ENCODE data around the gene MEGF10. TPM values are rescaled to one million over a fixed set of nuclear protein-coding genes. Genes with fewer than 3 reads are reported as not detected.

The MEGF10 gene
- total and polyA plus RNA-seq, 10 donors, result 0.02 to 2.2 (median 0.22) TPM

GRCh38 chr5:127298656-127299055 is 8.1 kb downstream of the MEGF10 start:
- no peak overlapping the region for H3K4me3 ChIP-seq
- H3K36me3 ChIP-seq, result no peaks in the 10 kb centered on the region
- TF ChIP-seq CTCF (IDR thresholded peaks at IDR 0.05 in 8 of 11, conservative IDR thresholded peaks at IDR 0.05 in 3 of 11) (no peak), POLR2AphosphoS5 (IDR thresholded peaks at IDR 0.05) (no peak), POLR2A (IDR thresholded peaks at IDR 0.05) (no peak)
- H3K27me3 ChIP-seq (replicated peaks in 1 of 7), result peaks cover 0 to 18% (median 0%) of the 10 kb centered on the region in 7 donors
- no peaks in the 10 kb centered on the region for H3K4me1 ChIP-seq
- 84 to 94% (median 88%) methylated on average over 5 of the region's 5 CpGs for WGBS, 5 donors
- no peak overlapping the region for H3K27ac ChIP-seq
- intact Hi-C loops (cut with DNase I; ENCODE audit: low total_unique reads), result no loop called here
- DNase-seq, result no peak
- H3K9me3 ChIP-seq, result no peaks in the 10 kb centered on the region

DNA sequence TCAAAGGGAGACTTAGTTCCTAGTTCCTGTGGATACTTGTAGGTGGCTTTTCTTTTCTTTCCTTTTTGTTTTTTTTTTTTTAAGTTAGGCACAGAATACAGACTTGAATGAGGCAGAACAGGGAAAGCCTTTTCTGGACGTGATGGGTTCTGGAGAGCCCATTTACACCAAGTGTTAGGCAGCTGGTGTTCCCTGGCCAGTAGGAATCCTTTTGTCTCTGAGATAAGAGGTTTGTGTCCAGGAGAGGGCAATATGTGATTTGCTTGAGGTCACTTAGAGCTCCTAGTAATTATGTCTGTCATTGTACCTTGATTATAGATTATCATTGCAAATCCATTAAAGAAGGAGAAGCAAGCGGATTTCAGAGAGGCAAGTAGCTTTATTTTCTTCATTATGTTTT is 9.1 kb downstream of the MEGF10 start:
- DNase-seq, result no peak
- Histone ChIP-seq H3K27me3 (replicated peaks in 1 of 7) (peaks cover 0 to 9% (median 0%) of the 10 kb centered on the region in 7 donors), H3K27ac (no peak overlapping the region), H3K4me1 (no peaks in the 10 kb centered on the region), H3K4me3 (no peak overlapping the region), H3K36me3 (no peaks in the 10 kb centered on the region), H3K9me3 (no peaks in the 10 kb centered on the region)
- intact Hi-C loops (cut with DNase I; ENCODE audit: low total_unique reads), result no loop called here
- TF ChIP-seq CTCF (IDR thresholded peaks at IDR 0.05 in 8 of 11, conservative IDR thresholded peaks at IDR 0.05 in 3 of 11) (no peak), POLR2AphosphoS5 (IDR thresholded peaks at IDR 0.05) (no peak), POLR2A (IDR thresholded peaks at IDR 0.05) (no peak)
- 66 to 84% (median 73%) methylated on average over 2 of the region's 2 CpGs for WGBS, 5 donors

GRCh38 chr5:127302509-127302908 is 11.9 kb downstream of the MEGF10 start:
- H3K36me3 ChIP-seq, result no peaks in the 10 kb centered on the region
- H3K27me3 ChIP-seq (replicated peaks in 1 of 7), result no peaks in the 10 kb centered on the region
- no peak overlapping the region for H3K27ac ChIP-seq
- H3K9me3 ChIP-seq, result no peaks in the 10 kb centered on the region
- no peaks in the 10 kb centered on the region for H3K4me1 ChIP-seq
- H3K4me3 ChIP-seq, result no peak overlapping the region
- 79 to 91% (median 88%) methylated on average over 4 of the region's 4 CpGs for WGBS, 5 donors
- TF ChIP-seq CTCF (IDR thresholded peaks at IDR 0.05 in 8 of 11, conservative IDR thresholded peaks at IDR 0.05 in 3 of 11), result no peak
- intact Hi-C loops (cut with DNase I; ENCODE audit: low total_unique reads), result no loop called here
- no peak for DNase-seq

DNA sequence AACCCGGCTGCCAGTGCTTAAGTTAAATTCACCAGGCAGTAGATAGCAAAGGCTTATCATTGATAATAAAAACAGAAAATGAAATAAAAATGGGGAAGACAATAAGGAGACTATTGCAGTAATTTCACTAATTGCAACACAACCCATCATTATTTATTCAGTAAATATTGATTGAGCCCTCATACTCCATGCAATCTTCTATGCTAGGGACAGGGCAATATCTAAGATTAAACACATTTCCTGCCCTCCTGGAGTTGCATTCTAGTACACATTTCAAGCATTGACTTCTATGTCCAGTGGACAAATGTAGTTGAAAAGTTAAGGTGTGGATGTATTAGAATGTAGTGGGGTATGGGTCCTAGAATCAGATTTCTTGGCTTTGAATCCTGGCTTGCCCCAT is 12.8 kb downstream of the MEGF10 start:
- Histone ChIP-seq H3K27me3 (replicated peaks in 1 of 7) (no peaks in the 10 kb centered on the region), H3K27ac (no peak overlapping the region), H3K4me1 (no peaks in the 10 kb centered on the region), H3K9me3 (no peaks in the 10 kb centered on the region), H3K4me3 (no peak overlapping the region), H3K36me3 (no peaks in the 10 kb centered on the region)
- intact Hi-C loops (cut with DNase I; ENCODE audit: low total_unique reads), result no loop called here
- DNase-seq, result no peak
- 87 to 100% (median 90%) methylated on average over 1 of the region's 1 CpG for WGBS, 5 donors
- TF ChIP-seq CTCF (IDR thresholded peaks at IDR 0.05 in 8 of 11, conservative IDR thresholded peaks at IDR 0.05 in 3 of 11) (no peak), POLR2AphosphoS5 (IDR thresholded peaks at IDR 0.05) (no peak), POLR2A (IDR thresholded peaks at IDR 0.05) (no peak)

Measured in spleen (tissue), 11 donors.